Stomach smooth muscle (tissue), 2 donors: ENCODE measurements around the gene TXNDC11.

Experiments used
- H3K27ac ChIP-seq: one replicate; pipeline ENCODE4 v1.7.0; 2013; ENCODE audit warnings: mild to moderate bottlenecking, low read length, inconsistent platforms
- H3K27me3 ChIP-seq, 2 donors: one replicate each; pipeline ENCODE4 v1.7.0; 2013; ENCODE audit warnings: low read length in 2 of 2; ENCODE audit not compliant: insufficient read depth in 2 of 2, control insufficient read depth in 1 of 2
- H3K36me3 ChIP-seq, 2 donors: one replicate each; pipeline ENCODE4 v1.7.0; 2013; ENCODE audit warnings: low read length in 2 of 2; ENCODE audit not compliant: control insufficient read depth in 2 of 2, insufficient read depth in 2 of 2
- H3K4me1 ChIP-seq: one replicate; pipeline ENCODE4 v1.7.0; 2013; ENCODE audit warnings: low read length; ENCODE audit not compliant: control insufficient read depth, insufficient read depth
- H3K4me3 ChIP-seq, 2 donors: one replicate each; pipeline ENCODE4 v1.7.0; 2013; ENCODE audit warnings: low read length in 2 of 2
- H3K9ac ChIP-seq, 2 donors: one replicate each; pipeline ENCODE4 v1.7.0; 2013; ENCODE audit warnings: low read length in 2 of 2, mild to moderate bottlenecking in 1 of 2
- H3K9me3 ChIP-seq, 2 donors: one replicate each; pipeline ENCODE4 v1.7.0; 2013; ENCODE audit warnings: low read length in 2 of 2; ENCODE audit not compliant: control insufficient read depth in 2 of 2
- donor health status: healthy.
- donor health status: Pancreatic carcinoma.

TXNDC11 gene

DNA sequence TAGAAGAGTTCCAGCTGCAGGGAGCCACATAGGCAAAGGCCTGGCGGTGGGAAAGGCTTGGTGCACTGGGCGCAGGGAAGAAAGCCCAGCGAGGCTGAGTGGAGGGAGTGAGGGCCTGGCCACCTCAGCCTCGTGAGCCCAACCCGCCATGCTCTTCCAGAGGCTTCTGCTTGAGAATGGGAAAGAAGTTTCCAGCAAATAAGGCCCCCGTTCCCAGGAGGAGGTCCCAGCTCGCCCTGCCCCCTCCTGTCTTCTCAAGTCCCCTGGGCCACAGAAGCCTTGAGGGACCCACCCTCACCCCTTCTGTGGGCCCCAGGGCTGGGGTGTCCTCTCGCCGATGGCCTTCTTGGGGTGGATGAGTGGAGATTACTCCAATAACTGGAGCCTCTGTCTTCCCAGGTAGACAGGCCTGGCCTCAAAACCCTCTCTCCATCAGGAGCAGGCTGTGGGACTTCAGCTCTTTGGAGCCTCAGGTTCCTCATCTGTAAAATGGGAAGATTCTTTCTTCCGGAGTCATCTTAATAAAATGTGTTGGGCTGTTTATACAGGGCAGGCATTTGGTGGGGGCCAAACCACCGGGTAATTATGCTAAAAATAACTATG, 75.3 kb downstream of the TXNDC11 start:
- H3K4me3 ChIP-seq: peak overlapping the region in 1 of 2 donors; percentile 77
- H3K4me1 ChIP-seq: peaks cover 33% of the 10 kb centered on the region
- H3K27ac ChIP-seq: no peak overlapping the region
- no peaks in the 10 kb centered on the region for H3K36me3 ChIP-seq
- no peaks in the 10 kb centered on the region for H3K27me3 ChIP-seq
- H3K9ac ChIP-seq: peak overlapping the region in 1 of 2 donors; percentile 29
- H3K9me3 ChIP-seq: no peaks in the 10 kb centered on the region

- H3K9ac ChIP-seq: no peak overlapping the region
- no peaks in the 10 kb centered on the region for H3K9me3 ChIP-seq
- peaks cover 25% of the 10 kb centered on the region for H3K4me1 ChIP-seq
- H3K27ac ChIP-seq: no peak overlapping the region
- no peaks in the 10 kb centered on the region for H3K36me3 ChIP-seq
- no peak overlapping the region for H3K4me3 ChIP-seq
- H3K27me3 ChIP-seq: no peaks in the 10 kb centered on the region
Observed at GRCh38 chr16:11666103-11667055, 76.3 kb downstream of the TXNDC11 start.

- H3K9me3 ChIP-seq: no peaks in the 10 kb centered on the region
- H3K9ac ChIP-seq: no peak overlapping the region
- no peaks in the 10 kb centered on the region for H3K36me3 ChIP-seq
- H3K27ac ChIP-seq: no peak overlapping the region
- peaks cover 13% of the 10 kb centered on the region for H3K4me1 ChIP-seq
- H3K4me3 ChIP-seq: no peak overlapping the region
- H3K27me3 ChIP-seq: no peaks in the 10 kb centered on the region
Observed at GRCh38 chr16:11665071-11665491, 77.6 kb downstream of the TXNDC11 start.

DNA sequence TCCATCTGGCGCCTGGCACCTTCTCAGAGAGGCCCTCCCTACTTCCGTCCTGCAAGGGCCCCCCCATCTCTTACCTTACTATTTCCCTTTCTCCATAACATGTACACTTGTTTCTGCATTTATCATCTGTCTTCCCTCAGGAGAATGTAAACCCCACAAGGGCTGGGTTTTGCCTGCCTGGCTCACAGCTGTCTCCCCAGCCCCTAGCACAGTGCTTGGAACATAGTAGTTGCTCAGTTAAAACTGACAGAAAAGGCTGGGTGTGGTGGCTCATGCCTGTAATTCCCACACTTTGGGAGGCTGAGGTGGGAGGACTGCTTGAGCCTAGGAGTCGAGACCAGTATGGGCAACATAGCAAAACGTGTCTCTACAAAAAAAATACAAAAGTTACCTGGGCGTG, 80.1 kb downstream of the TXNDC11 start:
- Histone ChIP-seq H3K9me3 (no peaks in the 10 kb centered on the region), H3K27me3 (no peaks in the 10 kb centered on the region), H3K27ac (no peak overlapping the region), H3K4me1 (no peaks in the 10 kb centered on the region), H3K36me3 (no peaks in the 10 kb centered on the region), H3K9ac (no peak overlapping the region), H3K4me3 (no peak overlapping the region)

- no peak overlapping the region for H3K27ac ChIP-seq
- H3K27me3 ChIP-seq: no peaks in the 10 kb centered on the region
- no peaks in the 10 kb centered on the region for H3K36me3 ChIP-seq
- H3K9ac ChIP-seq: no peak overlapping the region
- no peaks in the 10 kb centered on the region for H3K9me3 ChIP-seq
- no peaks in the 10 kb centered on the region for H3K4me1 ChIP-seq
- H3K4me3 ChIP-seq: no peak overlapping the region
Observed at GRCh38 chr16:11660565-11660964, 82.1 kb downstream of the TXNDC11 start.

GRCh38 chr16:11658896-11659708, 83.6 kb downstream of the TXNDC11 start:
- H3K27me3 ChIP-seq: no peaks in the 10 kb centered on the region
- no peak overlapping the region for H3K27ac ChIP-seq
- no peaks in the 10 kb centered on the region for H3K9me3 ChIP-seq
- H3K4me1 ChIP-seq: no peaks in the 10 kb centered on the region
- no peak overlapping the region for H3K9ac ChIP-seq
- H3K4me3 ChIP-seq: no peak overlapping the region
- no peaks in the 10 kb centered on the region for H3K36me3 ChIP-seq

DNA sequence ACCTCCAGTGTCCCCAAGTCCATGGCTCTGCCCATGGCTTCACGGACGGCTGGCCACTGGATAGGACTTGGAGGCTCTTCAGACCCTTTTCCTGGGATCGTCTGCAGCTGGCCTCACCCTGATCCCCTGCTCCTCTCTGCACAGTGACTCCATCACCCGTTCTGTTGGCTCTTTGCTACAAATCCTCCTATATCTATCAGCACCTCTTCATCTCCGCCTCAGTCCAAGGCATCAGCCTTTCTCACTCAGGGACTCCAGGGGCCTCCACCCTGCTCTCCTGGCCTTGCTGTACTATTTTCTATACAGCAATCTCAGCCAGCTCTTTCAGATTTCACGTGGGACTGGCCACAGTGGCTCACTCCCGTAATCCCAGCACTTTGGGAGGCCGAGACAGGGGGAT, 85.1 kb downstream of the TXNDC11 start:
- H3K27me3 ChIP-seq: no peaks in the 10 kb centered on the region
- no peaks in the 10 kb centered on the region for H3K36me3 ChIP-seq
- H3K4me1 ChIP-seq: no peaks in the 10 kb centered on the region
- no peak overlapping the region for H3K4me3 ChIP-seq
- H3K27ac ChIP-seq: no peak overlapping the region
- H3K9me3 ChIP-seq: no peaks in the 10 kb centered on the region
- no peak overlapping the region for H3K9ac ChIP-seq

GRCh38 chr16:11655655-11656054, 87.0 kb downstream of the TXNDC11 start:
- Histone ChIP-seq H3K27ac (no peak overlapping the region), H3K4me1 (no peaks in the 10 kb centered on the region), H3K4me3 (no peak overlapping the region), H3K36me3 (no peaks in the 10 kb centered on the region), H3K9ac (no peak overlapping the region), H3K27me3 (no peaks in the 10 kb centered on the region), H3K9me3 (no peaks in the 10 kb centered on the region)

- Histone ChIP-seq H3K4me3 (no peak overlapping the region), H3K9ac (no peak overlapping the region), H3K4me1 (no peaks in the 10 kb centered on the region), H3K27me3 (no peaks in the 10 kb centered on the region), H3K36me3 (no peaks in the 10 kb centered on the region), H3K27ac (no peak overlapping the region), H3K9me3 (no peaks in the 10 kb centered on the region)
Observed at GRCh38 chr16:11651796-11652195, 90.9 kb downstream of the TXNDC11 start.

- Histone ChIP-seq H3K9ac (no peak overlapping the region), H3K4me1 (no peaks in the 10 kb centered on the region), H3K9me3 (no peaks in the 10 kb centered on the region), H3K27ac (no peak overlapping the region), H3K27me3 (no peaks in the 10 kb centered on the region), H3K4me3 (no peak overlapping the region), H3K36me3 (no peaks in the 10 kb centered on the region)
Observed at GRCh38 chr16:11650641-11651591, 91.7 kb downstream of the TXNDC11 start.
